Fibroblast of skin of abdomen (primary cell): ENCODE data around the gene SPOCD1.
A peak's percentile ranks its signal among the peaks of the same experiment; 100 is the strongest.
"Not testable (repeated sequence)": the region's sequence is repeated elsewhere in the genome, so short reads cannot be mapped to it uniquely, and the experiment has no call there.

Source experiments
- DNase-seq: peaks from one replicate; pipeline ENCODE4 v3.0.0-alpha.2; 2013

Gene SPOCD1

DNA sequence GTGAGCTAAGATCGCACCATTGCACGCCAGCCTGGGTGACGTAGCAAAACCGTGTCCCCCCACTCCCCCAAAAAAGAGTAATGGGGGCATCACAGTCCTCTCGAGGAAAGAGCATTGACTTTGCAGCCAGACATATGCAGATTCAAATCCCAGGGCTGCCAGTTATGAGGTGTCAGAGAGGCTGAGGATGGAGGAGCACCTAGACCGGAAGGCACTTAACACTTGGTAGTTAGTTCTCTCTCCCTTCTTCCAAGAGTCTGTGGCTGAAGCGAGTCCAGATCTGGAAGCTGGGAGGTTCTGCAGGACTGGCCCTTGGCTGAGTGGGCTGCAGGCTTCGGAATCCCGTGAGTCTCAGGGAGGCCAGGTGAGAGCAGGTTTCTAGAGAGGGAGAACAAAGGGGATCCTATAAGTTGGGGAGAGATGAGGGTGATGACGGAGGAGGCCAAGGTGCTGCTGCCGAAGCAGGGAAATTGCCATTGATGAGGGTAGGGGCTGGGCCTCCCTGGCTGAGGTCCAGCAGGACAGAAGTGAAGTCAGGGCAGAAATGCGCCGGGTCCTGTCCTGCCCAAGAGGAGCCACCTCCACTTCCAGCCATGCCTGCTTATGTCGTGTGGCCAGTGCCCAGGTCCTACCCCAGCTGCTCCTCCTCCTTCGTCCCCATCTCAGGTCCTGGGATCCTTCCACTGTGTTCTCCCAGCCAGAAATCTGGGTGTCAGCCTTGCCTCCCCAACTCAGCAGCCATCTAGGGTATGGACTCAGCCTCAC, 13.3 kb upstream of the SPOCD1 start:
- DNase-seq = no peak

DNA sequence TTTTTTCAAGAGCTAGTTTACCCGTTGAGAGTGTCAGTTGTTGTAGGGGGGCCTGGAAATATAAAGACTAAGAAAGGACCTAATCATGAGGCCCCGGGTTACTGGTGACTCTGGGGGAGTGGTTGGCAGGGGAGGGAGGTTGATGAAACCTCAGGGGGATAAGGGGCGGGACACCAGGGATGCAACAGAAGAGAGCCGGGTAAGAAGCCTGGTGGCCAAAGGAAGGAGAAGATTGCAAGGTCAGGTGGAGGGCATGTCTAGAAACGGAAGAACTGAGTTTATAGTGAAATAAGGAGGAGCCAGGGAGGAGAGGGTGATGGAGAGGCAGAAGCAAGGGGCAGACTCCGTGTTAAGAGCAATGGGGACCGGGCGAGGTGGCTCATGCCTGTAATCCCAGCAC, 12.5 kb upstream of the SPOCD1 start:
- no peak for DNase-seq

GRCh38 chr1:31823780-31824179, 8.0 kb upstream of the SPOCD1 start:
- DNase-seq = no peak

DNA sequence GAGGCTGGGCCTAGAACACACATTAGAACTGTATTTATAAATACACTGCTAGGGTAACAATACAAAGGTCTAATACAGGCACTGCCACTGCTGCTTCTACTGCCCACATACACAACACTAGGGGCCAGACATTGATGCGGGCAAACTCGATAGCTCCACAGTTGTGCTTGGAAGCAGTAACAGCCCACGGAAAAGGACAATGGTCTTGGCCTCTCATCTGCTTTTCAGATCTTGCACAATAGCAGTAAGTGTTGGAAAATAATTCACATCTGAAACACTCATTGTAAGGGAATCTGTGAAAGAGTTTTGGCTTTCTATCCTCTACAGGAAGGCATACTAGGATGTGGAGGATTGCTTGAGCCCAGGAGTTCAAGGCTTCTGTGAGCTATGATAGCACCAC, 6.9 kb upstream of the SPOCD1 start:
- peak; percentile 9 for DNase-seq

- not testable (repeated sequence) for DNase-seq
These were observed 4.4 kb upstream of the SPOCD1 start for GRCh38 chr1:31820196-31820595.

GRCh38 chr1:31818206-31818605, 2.4 kb upstream of the SPOCD1 start:
- DNase-seq = no peak

- not testable (repeated sequence) for DNase-seq
These were observed 1.1 kb upstream of the SPOCD1 start for GRCh38 chr1:31816947-31817346.

- not testable (repeated sequence) for DNase-seq
These were observed 679 bp upstream of the SPOCD1 start for GRCh38 chr1:31816501-31816900.

- DNase-seq = no peak
These were observed 546 bp downstream of the SPOCD1 start for GRCh38 chr1:31815307-31815645.

GRCh38 chr1:31814631-31815306, 1.1 kb downstream of the SPOCD1 start:
- DNase-seq = no peak

DNA sequence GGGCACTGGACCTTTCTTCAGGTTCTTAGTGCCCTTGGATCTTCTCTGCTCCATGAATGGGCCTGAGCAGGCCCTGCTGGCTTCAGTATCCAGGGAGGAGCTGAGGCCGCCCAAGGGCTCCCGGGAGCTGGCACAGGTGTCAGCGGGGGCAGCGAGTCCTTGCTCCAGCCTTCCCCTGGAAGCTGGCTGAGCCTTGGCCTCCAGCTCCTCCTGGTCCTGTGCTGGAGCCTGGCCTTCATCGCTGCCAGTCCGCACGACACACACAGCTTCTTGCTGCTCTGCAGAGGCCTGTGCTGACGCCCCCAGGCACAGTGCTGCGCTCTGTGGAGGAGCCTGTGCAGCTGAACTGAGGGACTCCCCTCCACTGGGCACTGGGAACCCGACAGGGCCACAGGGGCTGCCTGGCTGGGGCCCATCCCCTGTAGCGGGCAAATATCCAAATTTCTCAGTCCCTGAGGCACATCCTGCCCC, 1.7 kb downstream of the SPOCD1 start:
- no peak for DNase-seq

GRCh38 chr1:31812158-31812829, 3.5 kb downstream of the SPOCD1 start:
- DNase-seq = no peak

GRCh38 chr1:31811605-31812004, 4.2 kb downstream of the SPOCD1 start:
- peak; percentile 64 for DNase-seq

DNA sequence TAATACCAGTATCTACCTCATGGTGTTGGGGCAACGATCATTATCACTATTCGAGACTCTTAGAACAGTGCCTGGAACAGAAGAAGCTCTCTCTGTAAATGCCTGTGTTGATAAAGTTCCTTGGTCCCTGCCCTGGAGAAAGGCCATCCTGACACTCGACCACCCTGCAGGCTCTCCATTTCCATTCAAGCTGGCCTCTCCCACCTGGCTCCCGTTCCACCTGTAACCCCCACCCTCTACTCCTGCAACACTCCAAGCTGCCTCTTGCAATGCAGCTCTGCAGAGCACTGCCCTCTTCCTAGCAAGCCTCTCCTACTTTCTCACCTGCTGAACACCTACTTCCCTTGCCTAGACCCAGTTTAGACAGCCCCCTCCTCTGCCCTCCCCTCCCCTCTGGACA, 6.1 kb downstream of the SPOCD1 start:
- DNase-seq = no peak

GRCh38 chr1:31807273-31808048, 8.4 kb downstream of the SPOCD1 start:
- no peak for DNase-seq

- no peak for DNase-seq
These were observed 10.5 kb downstream of the SPOCD1 start for GRCh38 chr1:31805318-31805717.

DNA sequence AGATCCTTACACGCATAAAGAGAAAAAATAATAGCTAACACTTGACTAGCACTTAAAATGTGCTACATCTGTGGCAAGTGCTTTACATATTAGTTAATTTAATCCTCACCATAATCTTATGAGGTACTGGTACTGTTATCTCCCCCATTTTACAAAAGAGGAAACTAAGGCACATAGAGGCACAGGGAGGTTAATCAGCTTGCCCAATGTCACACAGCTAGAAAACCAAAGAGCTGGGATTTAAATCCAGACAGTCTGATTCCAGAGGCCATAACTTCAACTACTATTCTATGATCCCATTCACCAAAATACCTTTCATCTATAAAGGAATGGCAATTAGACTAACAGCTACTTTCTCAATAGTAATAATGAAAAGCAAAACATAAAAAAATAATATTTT, 11.7 kb downstream of the SPOCD1 start:
- no peak for DNase-seq

GRCh38 chr1:31803610-31804009, 12.2 kb downstream of the SPOCD1 start:
- no peak for DNase-seq

- no peak for DNase-seq
These were observed 13.4 kb downstream of the SPOCD1 start for GRCh38 chr1:31802190-31803150.

- DNase-seq = no peak
These were observed 14.4 kb downstream of the SPOCD1 start for GRCh38 chr1:31801458-31801857.

DNA sequence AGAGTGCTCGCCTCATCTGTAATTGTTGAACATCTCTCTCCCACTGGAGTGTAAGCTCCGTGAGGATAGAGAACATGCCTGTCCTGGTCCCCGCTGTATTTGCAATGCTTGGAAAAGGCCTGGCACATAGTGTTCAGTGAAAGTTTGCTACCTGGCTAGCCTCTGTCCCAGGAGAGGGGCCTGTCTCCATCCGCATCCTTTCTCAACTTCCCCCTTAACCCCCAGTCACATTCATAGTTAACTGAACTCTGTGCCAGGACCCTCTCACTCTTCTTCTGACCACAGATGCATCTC, 15.2 kb downstream of the SPOCD1 start:
- no peak for DNase-seq
